Stomach smooth muscle (tissue), 2 donors: ENCODE data around the gene SPSB1.
A peak's percentile ranks its signal among the peaks of the same experiment; 100 is the strongest.
"Not testable (repeated sequence)": the region's sequence is repeated elsewhere in the genome, so short reads cannot be mapped to it uniquely, and the experiment has no call there.

ENCODE experiments used
- H3K27ac ChIP-seq: one replicate; pipeline ENCODE4 v1.7.0; 2013; ENCODE audit warnings: mild to moderate bottlenecking, low read length, inconsistent platforms
- H3K27me3 ChIP-seq, 2 donors: one replicate each; pipeline ENCODE4 v1.7.0; 2013; ENCODE audit warnings: low read length in 2 of 2; ENCODE audit not compliant: insufficient read depth in 2 of 2, control insufficient read depth in 1 of 2
- H3K36me3 ChIP-seq, 2 donors: one replicate each; pipeline ENCODE4 v1.7.0; 2013; ENCODE audit warnings: low read length in 2 of 2; ENCODE audit not compliant: control insufficient read depth in 2 of 2, insufficient read depth in 2 of 2
- H3K4me1 ChIP-seq: one replicate; pipeline ENCODE4 v1.7.0; 2013; ENCODE audit warnings: low read length; ENCODE audit not compliant: control insufficient read depth, insufficient read depth
- H3K4me3 ChIP-seq, 2 donors: one replicate each; pipeline ENCODE4 v1.7.0; 2013; ENCODE audit warnings: low read length in 2 of 2
- H3K9ac ChIP-seq, 2 donors: one replicate each; pipeline ENCODE4 v1.7.0; 2013; ENCODE audit warnings: low read length in 2 of 2, mild to moderate bottlenecking in 1 of 2
- H3K9me3 ChIP-seq, 2 donors: one replicate each; pipeline ENCODE4 v1.7.0; 2013; ENCODE audit warnings: low read length in 2 of 2; ENCODE audit not compliant: control insufficient read depth in 2 of 2
- donor health status: healthy.
- donor health status: Pancreatic carcinoma.

Gene SPSB1

GRCh38 chr1:9294405-9294773 is 1.7 kb downstream of the SPSB1 start:
- peaks cover 50% of the 10 kb centered on the region for H3K4me1 ChIP-seq
- peak overlapping the region; percentile 96 to 97 for H3K4me3 ChIP-seq
- no peaks in the 10 kb centered on the region for H3K9me3 ChIP-seq
- H3K27me3 ChIP-seq = no peaks in the 10 kb centered on the region
- H3K36me3 ChIP-seq = no peaks in the 10 kb centered on the region
- H3K9ac ChIP-seq = peak overlapping the region; percentile 82 to 89
- H3K27ac ChIP-seq = peak overlapping the region; percentile 62

- H3K27me3 ChIP-seq = no peaks in the 10 kb centered on the region
- H3K4me1 ChIP-seq = peaks cover 55% of the 10 kb centered on the region
- peak overlapping the region; percentile 44 to 51 for H3K9ac ChIP-seq
- no peaks in the 10 kb centered on the region for H3K9me3 ChIP-seq
- H3K4me3 ChIP-seq = peak overlapping the region; percentile 96 to 97
- no peaks in the 10 kb centered on the region for H3K36me3 ChIP-seq
- H3K27ac ChIP-seq = peak overlapping the region; percentile 62
Measured at GRCh38 chr1:9294910-9295636, 2.4 kb downstream of the SPSB1 start.

GRCh38 chr1:9295884-9296283 is 3.2 kb downstream of the SPSB1 start:
- no peak overlapping the region for H3K27ac ChIP-seq
- H3K9ac ChIP-seq = no peak overlapping the region
- H3K4me1 ChIP-seq = peaks cover 54% of the 10 kb centered on the region
- no peaks in the 10 kb centered on the region for H3K9me3 ChIP-seq
- H3K4me3 ChIP-seq = peak overlapping the region; percentile 29 to 97
- H3K36me3 ChIP-seq = no peaks in the 10 kb centered on the region
- H3K27me3 ChIP-seq = no peaks in the 10 kb centered on the region

- H3K27ac ChIP-seq = no peak overlapping the region
- no peaks in the 10 kb centered on the region for H3K9me3 ChIP-seq
- peaks cover 60% of the 10 kb centered on the region for H3K4me1 ChIP-seq
- H3K9ac ChIP-seq = no peak overlapping the region
- H3K27me3 ChIP-seq = no peaks in the 10 kb centered on the region
- no peak overlapping the region for H3K4me3 ChIP-seq
- peaks cover 0 to 5% of the 10 kb centered on the region in 2 donors for H3K36me3 ChIP-seq
Measured at GRCh38 chr1:9296850-9297249, 4.2 kb downstream of the SPSB1 start.

GRCh38 chr1:9297831-9298230 is 5.1 kb downstream of the SPSB1 start:
- Histone ChIP-seq H3K9ac (no peak overlapping the region), H3K4me3 (no peak overlapping the region), H3K27ac (no peak overlapping the region), H3K27me3 (no peaks in the 10 kb centered on the region), H3K9me3 (no peaks in the 10 kb centered on the region), H3K36me3 (peaks cover 0 to 5% of the 10 kb centered on the region in 2 donors), H3K4me1 (peaks cover 65% of the 10 kb centered on the region)

- H3K27ac ChIP-seq = no peak overlapping the region
- H3K27me3 ChIP-seq = no peaks in the 10 kb centered on the region
- H3K9ac ChIP-seq = no peak overlapping the region
- H3K9me3 ChIP-seq = no peaks in the 10 kb centered on the region
- peaks cover 69% of the 10 kb centered on the region for H3K4me1 ChIP-seq
- peaks cover 0 to 5% of the 10 kb centered on the region in 2 donors for H3K36me3 ChIP-seq
- H3K4me3 ChIP-seq = no peak overlapping the region
Measured at GRCh38 chr1:9298282-9298681, 5.6 kb downstream of the SPSB1 start.

GRCh38 chr1:9299571-9300541 is 7.2 kb downstream of the SPSB1 start:
- H3K27ac ChIP-seq, H3K27me3 ChIP-seq, H3K9ac ChIP-seq, H3K9me3 ChIP-seq, H3K36me3 ChIP-seq, H3K4me3 ChIP-seq: not testable (repeated sequence)
- H3K4me1 ChIP-seq = peaks cover 64% of the 10 kb centered on the region

- Histone ChIP-seq H3K36me3 (peaks cover 0 to 5% of the 10 kb centered on the region in 2 donors), H3K9ac (no peak overlapping the region), H3K4me1 (peaks cover 61% of the 10 kb centered on the region), H3K4me3 (no peak overlapping the region), H3K9me3 (no peaks in the 10 kb centered on the region), H3K27me3 (no peaks in the 10 kb centered on the region), H3K27ac (no peak overlapping the region)
Measured at GRCh38 chr1:9300573-9300972, 7.9 kb downstream of the SPSB1 start.

- H3K9me3 ChIP-seq = no peaks in the 10 kb centered on the region
- peaks cover 48% of the 10 kb centered on the region for H3K4me1 ChIP-seq
- H3K27ac ChIP-seq = peak overlapping the region; percentile 55
- H3K4me3 ChIP-seq = peak overlapping the region; percentile 29 to 37
- peak overlapping the region in 1 of 2 donors; percentile 61 for H3K9ac ChIP-seq
- H3K27me3 ChIP-seq = no peaks in the 10 kb centered on the region
- H3K36me3 ChIP-seq = peaks cover 0 to 5% of the 10 kb centered on the region in 2 donors
Measured at GRCh38 chr1:9302745-9303524, 10.2 kb downstream of the SPSB1 start.

GRCh38 chr1:9303916-9304315 is 11.2 kb downstream of the SPSB1 start:
- peaks cover 53% of the 10 kb centered on the region for H3K4me1 ChIP-seq
- H3K4me3 ChIP-seq = no peak overlapping the region
- no peaks in the 10 kb centered on the region for H3K27me3 ChIP-seq

More at GRCh38 chr1:9303916-9304315, 11.2 kb downstream of the SPSB1 start:
- no peaks in the 10 kb centered on the region for H3K9me3 ChIP-seq
- H3K27ac ChIP-seq = no peak overlapping the region
- peaks cover 0 to 5% of the 10 kb centered on the region in 2 donors for H3K36me3 ChIP-seq
- H3K9ac ChIP-seq = peak overlapping the region in 1 of 2 donors; percentile 61
